ENCODE results near the gene FAM217B.

- TF ChIP-seq POLR2AphosphoS5 (IDR thresholded peaks at IDR 0.05; ENCODE audit: borderline replicate concordance, low read depth, low read length) (no peak), EZH2 (IDR thresholded peaks at IDR 0.05) (no peak)
These were observed 22.0 kb downstream of the FAM217B start for GRCh38 chr20:59962155-59962554.

All from SK-N-MC (cell line).